HepG2 (cell line): Measurements from ENCODE around the gene PIM1. TPM values are rescaled to one million over a fixed set of nuclear protein-coding genes. Genes with fewer than 3 reads are reported as not detected.

Experiments used
- DNMT1 ChIP-seq: sonication (generic); formaldehyde crosslinking; IDR thresholded peaks from 2 replicates; pipeline ENCODE4 v1.5.1; 2020; ENCODE audit warnings: mild to moderate bottlenecking, missing genetic modification reagents
- GATAD1 ChIP-seq: IDR thresholded peaks from 2 replicates; pipeline ENCODE4 v1.6.1; 2016; ENCODE audit warnings: missing genetic modification reagents, missing compliant biosample characterization
- GLMP ChIP-seq: sonication (generic); formaldehyde crosslinking; IDR thresholded peaks from 2 replicates; pipeline ENCODE4 v1.9.0; 2021; ENCODE audit warnings: missing genetic modification reagents, mild to moderate bottlenecking, borderline replicate concordance
- IRF2 ChIP-seq: IDR thresholded peaks from 2 replicates; pipeline ENCODE4 v1.6.1; 2018; ENCODE audit warnings: missing genetic modification reagents, missing compliant biosample characterization
- KDM2A ChIP-seq: sonication (generic); formaldehyde crosslinking; IDR thresholded peaks from 2 replicates; pipeline ENCODE4 v1.4.0; 2020; ENCODE audit warnings: low read depth, missing genetic modification reagents, borderline replicate concordance
- SCMH1 ChIP-seq: sonication (generic); formaldehyde crosslinking; IDR thresholded peaks from 2 replicates; pipeline ENCODE4 v1.9.0; 2021; ENCODE audit warnings: missing genetic modification reagents, mild to moderate bottlenecking, borderline replicate concordance
- SP1 ChIP-seq, 2 experiments: fragments of 450-650 bp in 1 of 2; sonication (generic) in 1 of 2; formaldehyde crosslinking in 1 of 2; IDR thresholded peaks; 2 replicates each; pipeline versions ENCODE4 v1.4.0 to v1.6.1; 2016 to 2020; ENCODE audit warnings: missing genetic modification reagents in 1 of 2
- SSRP1 ChIP-seq: IDR thresholded peaks from 2 replicates; pipeline ENCODE4 v1.6.1; 2016; ENCODE audit warnings: control low read depth
- TCF12 ChIP-seq, 2 experiments: fragments of 450-650 bp in 1 of 2; sonication (generic) in 1 of 2; formaldehyde crosslinking in 1 of 2; IDR thresholded peaks; 2 replicates each; pipeline versions ENCODE4 v1.6.1 to v1.8.0; 2017 to 2022; ENCODE audit warnings: antibody characterized with exemption in 1 of 2, mild to moderate bottlenecking in 1 of 2, missing genetic modification reagents in 1 of 2, moderate library complexity in 1 of 2
- TMF1 ChIP-seq: sonication (generic); formaldehyde crosslinking; IDR thresholded peaks from 2 replicates; pipeline ENCODE4 v1.8.1; 2022; ENCODE audit warnings: low read depth, missing genetic modification reagents
- YEATS2 ChIP-seq: sonication (generic); formaldehyde crosslinking; IDR thresholded peaks from 2 replicates; pipeline ENCODE4 v1.4.0; 2020; ENCODE audit warnings: missing genetic modification reagents, borderline replicate concordance
- YEATS4 ChIP-seq: sonication (generic); formaldehyde crosslinking; IDR thresholded peaks from 2 replicates; pipeline ENCODE4 v1.4.0; 2020; ENCODE audit warnings: missing genetic modification reagents, borderline replicate concordance
- ZBTB7A ChIP-seq: sonication (generic); formaldehyde crosslinking; IDR thresholded peaks from 2 replicates; pipeline ENCODE4 v1.8.0; 2022; ENCODE audit warnings: mild to moderate bottlenecking, missing genetic modification reagents
- ZFP90 ChIP-seq: sonication (generic); formaldehyde crosslinking; IDR thresholded peaks from 2 replicates; pipeline ENCODE4 v1.8.0; 2022; ENCODE audit warnings: missing genetic modification reagents, mild to moderate bottlenecking, inconsistent platforms, borderline replicate concordance
- ZNF607 ChIP-seq: sonication (generic); formaldehyde crosslinking; IDR thresholded peaks from 2 replicates; pipeline ENCODE4 v1.5.1; 2020; ENCODE audit warnings: missing genetic modification reagents, mild to moderate bottlenecking, borderline replicate concordance
- ZNF724P ChIP-seq: sonication (generic); formaldehyde crosslinking; IDR thresholded peaks from 2 replicates; pipeline ENCODE4 v1.8.0; 2022; ENCODE audit warnings: missing genetic modification reagents, borderline replicate concordance
- ZNF747 ChIP-seq: sonication (generic); formaldehyde crosslinking; IDR thresholded peaks from 2 replicates; pipeline ENCODE4 v1.8.1; 2023; ENCODE audit warnings: missing genetic modification reagents, mild to moderate bottlenecking, borderline replicate concordance
- ZNF772 ChIP-seq: sonication (generic); formaldehyde crosslinking; IDR thresholded peaks from 2 replicates; pipeline ENCODE4 v1.5.0; 2020; ENCODE audit warnings: mild to moderate bottlenecking, missing genetic modification reagents
- polyA plus RNA-seq, 8 experiments: library from polyadenylated mRNA; depleted of rRNA in 3 of 8; stranded (reverse) in 7 of 8; unstranded in 1 of 8; fragments of >200 nt; fragmentation: Illumina TruSeq in 4 of 8; extraction: Trizol in 4 of 8; gene quantifications; 2 replicates each; pipeline versions ENCODE4 v1.2.1 to v1.2.3, GENCODE V29; 2011 to 2016; ENCODE audit warnings: low read depth in 4 of 8, missing spikeins in 1 of 8, mixed read lengths in 1 of 8; ENCODE audit not compliant: insufficient read depth in 1 of 8
- total RNA-seq, 5 experiments: library from RNA; depleted of rRNA; stranded (reverse); fragments of >200 nt; fragmentation: Illumina TruSeq; extraction: Trizol; gene quantifications; 2 replicates each; pipeline ENCODE4 v1.2.3, GENCODE V29; 2016; ENCODE audit warnings: low read depth in 1 of 5
- TF ChIP-seq, protein P1 (sequence below): sonication (generic); formaldehyde crosslinking; IDR thresholded peaks from 2 replicates; pipeline ENCODE4 v1.4.0; 2020; ENCODE audit warnings: missing genetic modification reagents
- TF ChIP-seq, protein P2 (sequence below): sonication (generic); formaldehyde crosslinking; conservative IDR thresholded peaks from 2 replicates; pipeline ENCODE4 v1.8.1; 2023; ENCODE audit warnings: missing genetic modification reagents
- TF ChIP-seq, protein P3 (sequence below): sonication (generic); formaldehyde crosslinking; IDR thresholded peaks from 2 replicates; pipeline ENCODE4 v1.4.0; 2020; ENCODE audit warnings: missing genetic modification reagents, mild to moderate bottlenecking, borderline replicate concordance

Gene PIM1
- total and polyA plus RNA-seq, 2 of the 13 experiments (the other 11 are each of a cell fraction or from before 2014, with no cell fraction given), result 29.4 to 117 TPM

- TF ChIP-seq IRF2 (peak; percentile 21; the same call in 1 of the 2 replicates), ZFP90 (CRISPR knock-in tag) (no peak), ZNF724P (CRISPR knock-in tag) (peak; percentile 87), GATAD1 (no peak), KDM2A (CRISPR knock-in tag) (peak; percentile 34; the same call in 1 of the 2 replicates), SCMH1 (no peak), GLMP (CRISPR knock-in tag) (no peak), DNMT1 (CRISPR knock-in tag) (no peak), TMF1 (CRISPR knock-in tag) (no peak), ZNF772 (CRISPR knock-in tag) (peak; percentile 44; the same call in 1 of the 2 replicates), ZBTB7A (CRISPR knock-in tag) (peak; percentile 94), TCF12 (IDR thresholded peaks at IDR 0.05) (no peak), TCF12 (CRISPR knock-in tag; IDR thresholded peaks at IDR 0.05) (peak; percentile 50), SP1 (IDR thresholded peaks at IDR 0.05) (no peak), SP1 (CRISPR knock-in tag; IDR thresholded peaks at IDR 0.05) (0 out of 2 replicates have a peak, but pooled peaks have one; percentile 6), YEATS4 (CRISPR knock-in tag) (peak; percentile 62; the same call in 1 of the 2 replicates), ZNF607 (peak; percentile 76; the same call in 1 of the 2 replicates), SSRP1 (CRISPR knock-in tag) (no peak), YEATS2 (CRISPR knock-in tag) (0 out of 2 replicates have a peak, but pooled peaks have one; percentile 26), ZNF747 (CRISPR knock-in tag) (peak; percentile 16; the same call in 1 of the 2 replicates)
- TF ChIP-seq, protein P1, sequence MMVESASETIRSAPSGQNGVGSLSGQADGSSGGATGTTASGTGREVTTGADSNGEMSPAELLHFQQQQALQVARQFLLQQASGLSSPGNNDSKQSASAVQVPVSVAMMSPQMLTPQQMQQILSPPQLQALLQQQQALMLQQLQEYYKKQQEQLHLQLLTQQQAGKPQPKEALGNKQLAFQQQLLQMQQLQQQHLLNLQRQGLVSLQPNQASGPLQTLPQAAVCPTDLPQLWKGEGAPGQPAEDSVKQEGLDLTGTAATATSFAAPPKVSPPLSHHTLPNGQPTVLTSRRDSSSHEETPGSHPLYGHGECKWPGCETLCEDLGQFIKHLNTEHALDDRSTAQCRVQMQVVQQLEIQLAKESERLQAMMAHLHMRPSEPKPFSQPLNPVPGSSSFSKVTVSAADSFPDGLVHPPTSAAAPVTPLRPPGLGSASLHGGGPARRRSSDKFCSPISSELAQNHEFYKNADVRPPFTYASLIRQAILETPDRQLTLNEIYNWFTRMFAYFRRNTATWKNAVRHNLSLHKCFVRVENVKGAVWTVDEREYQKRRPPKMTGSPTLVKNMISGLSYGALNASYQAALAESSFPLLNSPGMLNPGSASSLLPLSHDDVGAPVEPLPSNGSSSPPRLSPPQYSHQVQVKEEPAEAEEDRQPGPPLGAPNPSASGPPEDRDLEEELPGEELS (CRISPR knock-in tag), result peak; percentile 78
- TF ChIP-seq, protein P2, sequence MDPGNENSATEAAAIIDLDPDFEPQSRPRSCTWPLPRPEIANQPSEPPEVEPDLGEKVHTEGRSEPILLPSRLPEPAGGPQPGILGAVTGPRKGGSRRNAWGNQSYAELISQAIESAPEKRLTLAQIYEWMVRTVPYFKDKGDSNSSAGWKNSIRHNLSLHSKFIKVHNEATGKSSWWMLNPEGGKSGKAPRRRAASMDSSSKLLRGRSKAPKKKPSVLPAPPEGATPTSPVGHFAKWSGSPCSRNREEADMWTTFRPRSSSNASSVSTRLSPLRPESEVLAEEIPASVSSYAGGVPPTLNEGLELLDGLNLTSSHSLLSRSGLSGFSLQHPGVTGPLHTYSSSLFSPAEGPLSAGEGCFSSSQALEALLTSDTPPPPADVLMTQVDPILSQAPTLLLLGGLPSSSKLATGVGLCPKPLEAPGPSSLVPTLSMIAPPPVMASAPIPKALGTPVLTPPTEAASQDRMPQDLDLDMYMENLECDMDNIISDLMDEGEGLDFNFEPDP (CRISPR knock-in tag), result 0 out of 2 replicates have a peak, but pooled peaks have one; percentile 61
- TF ChIP-seq, protein P3, sequence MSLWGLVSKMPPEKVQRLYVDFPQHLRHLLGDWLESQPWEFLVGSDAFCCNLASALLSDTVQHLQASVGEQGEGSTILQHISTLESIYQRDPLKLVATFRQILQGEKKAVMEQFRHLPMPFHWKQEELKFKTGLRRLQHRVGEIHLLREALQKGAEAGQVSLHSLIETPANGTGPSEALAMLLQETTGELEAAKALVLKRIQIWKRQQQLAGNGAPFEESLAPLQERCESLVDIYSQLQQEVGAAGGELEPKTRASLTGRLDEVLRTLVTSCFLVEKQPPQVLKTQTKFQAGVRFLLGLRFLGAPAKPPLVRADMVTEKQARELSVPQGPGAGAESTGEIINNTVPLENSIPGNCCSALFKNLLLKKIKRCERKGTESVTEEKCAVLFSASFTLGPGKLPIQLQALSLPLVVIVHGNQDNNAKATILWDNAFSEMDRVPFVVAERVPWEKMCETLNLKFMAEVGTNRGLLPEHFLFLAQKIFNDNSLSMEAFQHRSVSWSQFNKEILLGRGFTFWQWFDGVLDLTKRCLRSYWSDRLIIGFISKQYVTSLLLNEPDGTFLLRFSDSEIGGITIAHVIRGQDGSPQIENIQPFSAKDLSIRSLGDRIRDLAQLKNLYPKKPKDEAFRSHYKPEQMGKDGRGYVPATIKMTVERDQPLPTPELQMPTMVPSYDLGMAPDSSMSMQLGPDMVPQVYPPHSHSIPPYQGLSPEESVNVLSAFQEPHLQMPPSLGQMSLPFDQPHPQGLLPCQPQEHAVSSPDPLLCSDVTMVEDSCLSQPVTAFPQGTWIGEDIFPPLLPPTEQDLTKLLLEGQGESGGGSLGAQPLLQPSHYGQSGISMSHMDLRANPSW, result 0 out of 2 replicates have a peak, but pooled peaks have one; percentile 5
Observed at GRCh38 chr6:37137201-37138090, 32.5 kb upstream of the PIM1 start (continued).
